ENCODE measurements around the gene TRIM7. TPM values are rescaled to one million over a fixed set of nuclear protein-coding genes. Genes with fewer than 3 reads are reported as not detected.

TRIM7 gene
- total and polyA plus RNA-seq, 2 of the 4 experiments (the other 2 are of a cell fraction), result 0.54 to 1.0 TPM

GRCh38 chr5:181236954-181237641 lies 32.1 kb upstream of the TRIM7 start (continued):
- TF ChIP-seq, protein P1, sequence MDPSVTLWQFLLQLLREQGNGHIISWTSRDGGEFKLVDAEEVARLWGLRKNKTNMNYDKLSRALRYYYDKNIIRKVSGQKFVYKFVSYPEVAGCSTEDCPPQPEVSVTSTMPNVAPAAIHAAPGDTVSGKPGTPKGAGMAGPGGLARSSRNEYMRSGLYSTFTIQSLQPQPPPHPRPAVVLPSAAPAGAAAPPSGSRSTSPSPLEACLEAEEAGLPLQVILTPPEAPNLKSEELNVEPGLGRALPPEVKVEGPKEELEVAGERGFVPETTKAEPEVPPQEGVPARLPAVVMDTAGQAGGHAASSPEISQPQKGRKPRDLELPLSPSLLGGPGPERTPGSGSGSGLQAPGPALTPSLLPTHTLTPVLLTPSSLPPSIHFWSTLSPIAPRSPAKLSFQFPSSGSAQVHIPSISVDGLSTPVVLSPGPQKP (IDR thresholded peaks at IDR 0.05; ENCODE audit: borderline replicate concordance, low read depth, low read length), result no peak
- TF ChIP-seq BHLHE40 (IDR thresholded peaks at IDR 0.05; ENCODE audit: low read depth, low read length), result no peak
- TF ChIP-seq, protein P2, sequence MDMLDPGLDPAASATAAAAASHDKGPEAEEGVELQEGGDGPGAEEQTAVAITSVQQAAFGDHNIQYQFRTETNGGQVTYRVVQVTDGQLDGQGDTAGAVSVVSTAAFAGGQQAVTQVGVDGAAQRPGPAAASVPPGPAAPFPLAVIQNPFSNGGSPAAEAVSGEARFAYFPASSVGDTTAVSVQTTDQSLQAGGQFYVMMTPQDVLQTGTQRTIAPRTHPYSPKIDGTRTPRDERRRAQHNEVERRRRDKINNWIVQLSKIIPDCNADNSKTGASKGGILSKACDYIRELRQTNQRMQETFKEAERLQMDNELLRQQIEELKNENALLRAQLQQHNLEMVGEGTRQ (IDR thresholded peaks at IDR 0.05; ENCODE audit: low read depth, low read length), result no peak
- TF ChIP-seq RFX5 (IDR thresholded peaks at IDR 0.05; ENCODE audit: low read depth, low read length), result no peak
- TF ChIP-seq CEBPB (IDR thresholded peaks at IDR 0.05; ENCODE audit: low read depth, low read length), result no peak

Data from IMR-90 (cell line).